Keratinocyte (primary cell): ENCODE data around the gene ARMH1. TPM values are rescaled to one million over a fixed set of nuclear protein-coding genes. Genes with fewer than 3 reads are reported as not detected.
"Not testable (repeated sequence)": the region's sequence is repeated elsewhere in the genome, so short reads cannot be mapped to it uniquely, and the experiment has no call there.

Experiments used
- DNase-seq: peaks from one replicate; pipeline ENCODE4 v3.0.0-alpha.2; 2011; ENCODE audit warnings: low read depth, missing footprints, low spot score
- FAIRE-seq: peaks from 2 replicates; lab custom pipeline; 2011; peaks lifted over from hg19 to GRCh38; lab: Jason Lieb, UNC
- H2AFZ ChIP-seq: 2 replicates; pipeline ENCODE4 v1.6.0; 2012; ENCODE audit warnings: low read length, control low read depth, inconsistent platforms; ENCODE audit not compliant: control insufficient read depth
- H3K27ac ChIP-seq: 2 replicates; pipeline ENCODE4 v1.5.1; 2011; ENCODE audit warnings: low read length; ENCODE audit not compliant: control insufficient read depth, insufficient read depth
- H3K27me3 ChIP-seq: 3 replicates; pipeline ENCODE4 v1.6.0; 2011; ENCODE audit warnings: low read length; ENCODE audit not compliant: control insufficient read depth, insufficient read depth; ENCODE audit errors: extremely low read depth
- H3K36me3 ChIP-seq, 2 experiments: 2 replicates in 1 of 2; 3 replicates in 1 of 2; pipeline ENCODE4 v1.5.1; 2011; ENCODE audit warnings: low read length in 2 of 2, mild to moderate bottlenecking in 1 of 2; ENCODE audit not compliant: control insufficient read depth in 2 of 2, insufficient read depth in 2 of 2; ENCODE audit errors: extremely low read depth in 1 of 2
- H3K4me1 ChIP-seq: 3 replicates; pipeline ENCODE4 v1.5.1; 2011; ENCODE audit warnings: low read length; ENCODE audit not compliant: control insufficient read depth, insufficient read depth; ENCODE audit errors: extremely low read depth
- H3K4me2 ChIP-seq: 3 replicates; pipeline ENCODE4 v1.6.0; 2011; ENCODE audit warnings: low read depth, low read length; ENCODE audit not compliant: control insufficient read depth, insufficient read depth; ENCODE audit errors: extremely low read depth
- H3K4me3 ChIP-seq, 3 experiments: fragments of 200-600 bp in 1 of 3; sonication (generic) in 1 of 3; 2 replicates in 2 of 3; 3 replicates in 1 of 3; pipeline ENCODE4 v1.5.1; 2011 to 2016; ENCODE audit warnings: low read length in 3 of 3, mild to moderate bottlenecking in 3 of 3, control low read depth in 2 of 3, inconsistent platforms in 1 of 3, low read depth in 1 of 3, mixed read lengths in 1 of 3, mixed run types in 1 of 3, moderate library complexity in 1 of 3; ENCODE audit not compliant: control insufficient read depth in 2 of 3, insufficient read depth in 2 of 3; ENCODE audit errors: extremely low read depth in 1 of 3
- H3K79me2 ChIP-seq: 2 replicates; pipeline ENCODE4 v1.6.0; 2012; ENCODE audit warnings: low read length; ENCODE audit not compliant: control insufficient read depth, insufficient read depth
- H3K9ac ChIP-seq: 3 replicates; pipeline ENCODE4 v1.6.0; 2011; ENCODE audit warnings: low read length; ENCODE audit not compliant: control insufficient read depth, insufficient read depth; ENCODE audit errors: extremely low read depth
- H3K9me1 ChIP-seq: 3 replicates; pipeline ENCODE4 v1.6.0; 2011; ENCODE audit warnings: low read length; ENCODE audit not compliant: control insufficient read depth, insufficient read depth; ENCODE audit errors: extremely low read depth
- H3K9me3 ChIP-seq: 2 replicates; pipeline ENCODE4 v1.5.1; 2012; ENCODE audit warnings: low read depth, low read length; ENCODE audit not compliant: control insufficient read depth
- H4K20me1 ChIP-seq: 3 replicates; pipeline ENCODE4 v1.6.0; 2011; ENCODE audit warnings: low read length; ENCODE audit not compliant: control insufficient read depth, insufficient read depth; ENCODE audit errors: extremely low read depth
- EZH2 ChIP-seq: IDR thresholded peaks from one replicate; pipeline ENCODE4 v1.6.1; 2012; ENCODE audit warnings: inconsistent platforms, mild to moderate bottlenecking, low read length, moderate library complexity
- dilution Hi-C: fragments of 300-500 bp; cut with MboI; formaldehyde crosslinking; loops from one replicate; pipeline ENCODE4 v1.7.0; 2020; ENCODE audit warnings: low sequenced_read_pairs; ENCODE audit not compliant: extremely low pct_ligation_motif_present
- polyA plus RNA-seq, 5 experiments: library from polyadenylated mRNA; depleted of rRNA in 3 of 5; stranded (reverse) in 3 of 5; stranded (forward) in 1 of 5; unstranded in 1 of 5; fragments of >200 nt; gene quantifications; 1 replicate in 1 of 5; 2 replicates in 3 of 5; 3 replicates in 1 of 5; pipeline versions ENCODE4 v1.2.1 to v1.2.3, GENCODE V29; 2011 to 2012; ENCODE audit warnings: missing spikeins in 2 of 5, low read depth in 1 of 5, low replicate concordance in 1 of 5
- TF ChIP-seq, protein P1 (sequence below), 3 experiments: IDR thresholded peaks in 1 of 3; conservative IDR thresholded peaks in 1 of 3; optimal IDR thresholded peaks in 1 of 3; 2 replicates in 2 of 3; 3 replicates in 1 of 3; pipeline versions ENCODE3 to v1.5.1; 2011; ENCODE audit warnings: low read length in 3 of 3, mild to moderate bottlenecking in 3 of 3, moderate library complexity in 2 of 3, control low read depth in 1 of 3, inconsistent platforms in 1 of 3; ENCODE audit not compliant: insufficient read depth in 2 of 3; ENCODE audit errors: extremely low read depth in 1 of 3

The ARMH1 gene
- polyA plus RNA-seq, 1 donor (not counting 4 experiments of a cell fraction or from before 2014, with no cell fraction given): 0.22 TPM

DNA sequence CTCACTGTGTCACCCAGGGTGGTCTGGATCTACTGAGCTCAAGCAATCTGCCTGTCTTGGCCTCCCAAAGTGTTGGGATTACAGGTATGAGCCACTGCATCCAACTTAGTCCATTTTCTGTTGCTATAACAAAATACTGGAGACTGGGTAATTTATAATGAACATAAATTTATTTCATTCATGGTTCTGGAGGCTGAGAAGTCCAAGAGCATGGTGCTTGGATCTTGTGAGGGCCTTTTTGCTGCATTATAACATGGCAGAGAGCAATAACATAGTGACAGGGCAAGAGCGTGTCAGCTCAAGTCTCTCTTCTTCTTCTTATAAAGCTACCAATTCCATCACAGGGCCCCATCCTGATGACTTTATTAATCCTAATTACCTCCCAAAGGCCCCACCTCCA is 61.5 kb downstream of the ARMH1 start:
- TF ChIP-seq, protein P1, sequence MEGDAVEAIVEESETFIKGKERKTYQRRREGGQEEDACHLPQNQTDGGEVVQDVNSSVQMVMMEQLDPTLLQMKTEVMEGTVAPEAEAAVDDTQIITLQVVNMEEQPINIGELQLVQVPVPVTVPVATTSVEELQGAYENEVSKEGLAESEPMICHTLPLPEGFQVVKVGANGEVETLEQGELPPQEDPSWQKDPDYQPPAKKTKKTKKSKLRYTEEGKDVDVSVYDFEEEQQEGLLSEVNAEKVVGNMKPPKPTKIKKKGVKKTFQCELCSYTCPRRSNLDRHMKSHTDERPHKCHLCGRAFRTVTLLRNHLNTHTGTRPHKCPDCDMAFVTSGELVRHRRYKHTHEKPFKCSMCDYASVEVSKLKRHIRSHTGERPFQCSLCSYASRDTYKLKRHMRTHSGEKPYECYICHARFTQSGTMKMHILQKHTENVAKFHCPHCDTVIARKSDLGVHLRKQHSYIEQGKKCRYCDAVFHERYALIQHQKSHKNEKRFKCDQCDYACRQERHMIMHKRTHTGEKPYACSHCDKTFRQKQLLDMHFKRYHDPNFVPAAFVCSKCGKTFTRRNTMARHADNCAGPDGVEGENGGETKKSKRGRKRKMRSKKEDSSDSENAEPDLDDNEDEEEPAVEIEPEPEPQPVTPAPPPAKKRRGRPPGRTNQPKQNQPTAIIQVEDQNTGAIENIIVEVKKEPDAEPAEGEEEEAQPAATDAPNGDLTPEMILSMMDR (optimal IDR thresholded peaks at IDR 0.05 in 1 of 3, IDR thresholded peaks at IDR 0.05 in 1 of 3, conservative IDR thresholded peaks at IDR 0.05 in 1 of 3; ENCODE audit: extremely low read depth in 1 of 3, insufficient read depth in 2 of 3, low read length in 3 of 3): no peak
- TF ChIP-seq EZH2: no peak
- Histone ChIP-seq H3K79me2 (peaks cover 13% of the 10 kb centered on the region), H3K9me1 (peaks cover 2% of the 10 kb centered on the region), H2AFZ (no peak overlapping the region), H4K20me1 (no peaks in the 10 kb centered on the region), H3K4me1 (peaks cover 8% of the 10 kb centered on the region), H3K9me3 (no peaks in the 10 kb centered on the region), H3K4me2 (no peak overlapping the region), H3K36me3 (no peaks in the 10 kb centered on the region), H3K9ac (no peak overlapping the region), H3K27ac (no peak overlapping the region), H3K27me3 (no peaks in the 10 kb centered on the region), H3K4me3 (no peak overlapping the region)
- dilution Hi-C loops: no loop called here
- FAIRE-seq (no peak), DNase-seq (no peak)

DNA sequence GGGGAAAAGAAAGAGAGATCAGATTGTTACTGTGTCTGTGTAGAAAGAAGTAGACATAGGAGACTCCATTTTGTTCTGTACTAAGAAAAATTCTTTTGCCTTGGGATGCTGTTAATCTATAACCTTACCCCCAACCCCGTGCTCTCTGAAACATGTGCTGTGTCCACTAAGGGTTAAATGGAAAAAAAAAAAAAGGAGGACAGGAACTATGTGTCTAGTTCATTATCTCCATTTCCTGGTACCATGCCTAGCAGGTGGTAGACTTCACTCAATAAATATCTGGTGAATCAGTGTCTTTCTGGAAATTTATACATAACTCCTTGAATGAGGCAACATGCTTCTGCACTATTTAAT is 64.4 kb downstream of the ARMH1 start:
- not testable (repeated sequence) for FAIRE-seq
- H2AFZ ChIP-seq: peak overlapping the region; percentile 96

More for the DNA sequence above, 64.4 kb downstream of the ARMH1 start:
- H3K27me3 ChIP-seq, H3K9me3 ChIP-seq, H4K20me1 ChIP-seq, H3K9me1 ChIP-seq, DNase-seq, H3K4me1 ChIP-seq, dilution Hi-C loops: not testable (repeated sequence)
- H3K36me3 ChIP-seq: peaks cover 0 to 13% of the 10 kb centered on the region in 2 experiments
- peaks cover 30% of the 10 kb centered on the region for H3K79me2 ChIP-seq
- H3K27ac ChIP-seq: peak overlapping the region; percentile 67
- H3K9ac ChIP-seq: peak overlapping the region; percentile 84
- peak overlapping the region; percentile 97 for H3K4me2 ChIP-seq
- H3K4me3 ChIP-seq: peak overlapping the region; percentile 57 to 95 (median 94)
